COLO668 (cell line): ENCODE results near the gene PPP1R3D.

Experiments used
- DNase-seq: peaks from one replicate; lab custom pipeline; 2025; ENCODE audit not compliant: unreplicated experiment; lab: John Stamatoyannopoulos, UW

PPP1R3D gene

DNA sequence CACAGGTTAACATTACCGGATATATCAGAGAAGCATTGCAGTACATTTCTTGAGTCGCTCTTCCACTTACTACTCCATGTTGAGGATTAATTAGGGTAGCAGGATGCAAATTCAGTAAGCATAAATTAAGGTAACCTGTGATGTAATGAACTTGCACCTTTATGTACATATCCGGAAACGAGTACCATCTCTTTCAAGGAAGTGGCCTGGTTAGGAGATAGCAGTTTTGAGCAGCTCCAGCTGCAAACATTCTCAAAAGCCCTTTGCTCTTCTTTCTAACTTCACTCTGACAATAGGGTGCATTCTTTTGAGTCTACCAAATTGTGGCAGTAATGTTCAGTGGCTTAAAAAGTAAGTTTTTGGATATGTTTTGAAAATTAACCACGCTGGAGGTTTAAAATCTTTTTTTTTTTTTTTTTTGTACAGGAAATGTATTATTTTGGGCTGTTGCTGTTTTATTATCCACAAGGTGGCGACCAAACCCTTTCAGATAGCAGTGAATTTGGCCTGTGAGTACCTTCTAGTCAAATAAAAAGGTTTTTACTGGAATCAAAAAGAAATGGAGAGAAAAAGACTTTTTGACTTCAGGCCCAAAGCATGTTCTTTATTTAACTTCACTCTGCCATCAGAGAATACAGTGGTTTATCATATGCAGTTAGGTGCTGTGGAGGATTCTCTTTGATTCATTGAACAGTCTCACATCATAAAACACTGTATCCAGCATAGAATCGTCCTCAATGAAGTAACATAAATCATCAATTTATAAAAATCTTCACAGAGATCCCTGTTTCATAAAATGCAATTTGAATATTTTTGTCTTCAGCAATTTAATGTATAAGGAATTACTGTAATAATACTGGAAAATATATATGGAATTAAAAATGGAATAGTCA lies 9.0 kb upstream of the PPP1R3D start:
- DNase-seq: peak; percentile 20

DNA sequence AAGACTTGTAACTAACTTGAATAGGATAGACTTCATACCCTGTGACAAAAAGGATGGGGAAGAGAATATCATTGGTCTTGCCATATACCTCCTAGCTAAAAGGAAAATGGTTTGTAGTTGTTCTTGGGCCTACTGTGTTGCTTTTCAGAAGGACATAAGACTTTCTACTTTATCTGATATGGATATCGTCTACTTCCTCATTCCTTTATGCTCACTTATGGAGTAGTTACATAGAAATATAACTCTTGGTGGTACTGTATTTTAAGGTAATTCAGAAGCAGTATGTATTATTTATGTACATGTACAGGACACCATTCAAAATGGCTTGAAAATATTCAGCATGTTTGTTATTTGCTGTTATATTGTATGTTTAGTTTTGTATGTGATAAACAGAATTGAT lies 8.1 kb upstream of the PPP1R3D start:
- DNase-seq: no peak

DNA sequence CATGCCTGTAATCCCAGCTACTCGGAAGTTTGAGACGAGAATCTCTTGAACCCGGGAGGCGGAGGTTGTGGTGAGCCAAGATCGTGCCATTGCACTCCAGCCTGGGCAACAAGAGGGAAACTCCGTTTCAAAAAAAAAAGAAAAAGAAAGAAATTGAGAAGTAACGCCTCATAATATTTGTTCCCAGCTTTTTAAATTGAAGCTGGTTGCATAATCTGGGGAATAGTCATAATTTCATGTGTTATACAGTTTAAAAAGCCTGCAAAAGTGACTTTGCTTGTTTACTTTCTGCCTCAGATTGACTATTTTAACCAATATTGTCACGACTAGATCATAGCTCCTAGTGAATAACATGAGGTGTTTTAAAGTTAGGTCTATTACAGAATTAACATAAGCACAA lies 7.3 kb upstream of the PPP1R3D start:
- no peak for DNase-seq

- DNase-seq: no peak
Observed at GRCh38 chr20:59945731-59946130, 5.6 kb upstream of the PPP1R3D start.

DNA sequence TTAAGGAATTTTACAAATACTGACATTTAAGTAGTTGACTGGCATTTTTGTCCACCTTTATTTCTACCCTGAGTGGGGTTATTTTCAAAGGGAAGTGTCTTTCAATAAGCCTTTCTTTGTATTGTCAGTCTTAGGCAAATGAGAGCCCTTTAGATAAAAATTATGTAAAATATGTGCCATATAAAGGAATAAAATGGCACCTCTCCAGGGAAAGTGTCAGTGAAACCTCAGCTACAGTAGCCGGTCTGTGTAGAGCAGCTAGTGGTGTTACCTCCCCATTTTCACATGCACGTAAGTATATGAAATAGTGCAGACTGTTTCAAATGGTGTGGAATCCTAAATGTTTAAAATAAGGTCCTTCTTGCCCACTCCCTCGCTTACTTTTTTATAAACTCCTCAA lies 5.1 kb upstream of the PPP1R3D start:
- DNase-seq: no peak

- DNase-seq: no peak
Observed at GRCh38 chr20:59944726-59945125, 4.6 kb upstream of the PPP1R3D start.

DNA sequence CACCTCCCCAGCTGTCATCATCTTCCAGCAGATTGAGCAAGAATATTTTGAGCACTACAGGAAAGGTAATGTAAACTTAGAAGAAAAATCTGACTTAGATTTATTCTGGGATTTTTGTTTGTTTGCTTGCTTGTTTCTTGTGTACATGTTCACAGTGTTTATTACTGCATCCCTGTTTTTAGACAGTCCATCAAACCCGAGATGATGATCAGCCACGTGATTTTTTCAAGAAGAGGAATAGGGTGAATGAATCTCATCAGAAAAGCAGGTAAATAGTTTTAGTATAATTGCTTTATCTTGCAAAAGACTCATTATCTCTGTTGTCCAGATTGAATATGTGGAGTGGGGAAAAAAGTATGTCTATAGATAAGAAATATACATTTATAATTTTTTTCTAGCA lies 2.1 kb upstream of the PPP1R3D start:
- DNase-seq: no peak

DNA sequence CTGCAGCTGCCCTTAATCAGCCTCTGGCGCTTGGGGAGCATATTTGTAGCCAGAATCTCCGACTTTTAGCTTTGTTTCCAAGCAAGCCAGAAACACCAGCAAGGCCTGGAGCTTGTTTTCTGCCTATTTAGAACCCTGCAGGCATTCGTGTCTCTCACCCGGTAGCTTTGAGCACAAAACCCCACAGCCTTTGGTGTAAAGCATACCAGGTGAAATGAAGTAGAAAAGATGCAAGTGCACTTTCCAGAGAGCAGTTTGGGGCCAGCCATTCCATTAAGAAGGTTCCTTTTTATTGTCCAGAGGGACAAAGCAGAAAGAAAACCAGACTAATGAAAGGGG lies 820 bp upstream of the PPP1R3D start:
- no peak for DNase-seq

- no peak for DNase-seq
Observed at GRCh38 chr20:59939879-59940128, 301 bp downstream of the PPP1R3D start.

DNA sequence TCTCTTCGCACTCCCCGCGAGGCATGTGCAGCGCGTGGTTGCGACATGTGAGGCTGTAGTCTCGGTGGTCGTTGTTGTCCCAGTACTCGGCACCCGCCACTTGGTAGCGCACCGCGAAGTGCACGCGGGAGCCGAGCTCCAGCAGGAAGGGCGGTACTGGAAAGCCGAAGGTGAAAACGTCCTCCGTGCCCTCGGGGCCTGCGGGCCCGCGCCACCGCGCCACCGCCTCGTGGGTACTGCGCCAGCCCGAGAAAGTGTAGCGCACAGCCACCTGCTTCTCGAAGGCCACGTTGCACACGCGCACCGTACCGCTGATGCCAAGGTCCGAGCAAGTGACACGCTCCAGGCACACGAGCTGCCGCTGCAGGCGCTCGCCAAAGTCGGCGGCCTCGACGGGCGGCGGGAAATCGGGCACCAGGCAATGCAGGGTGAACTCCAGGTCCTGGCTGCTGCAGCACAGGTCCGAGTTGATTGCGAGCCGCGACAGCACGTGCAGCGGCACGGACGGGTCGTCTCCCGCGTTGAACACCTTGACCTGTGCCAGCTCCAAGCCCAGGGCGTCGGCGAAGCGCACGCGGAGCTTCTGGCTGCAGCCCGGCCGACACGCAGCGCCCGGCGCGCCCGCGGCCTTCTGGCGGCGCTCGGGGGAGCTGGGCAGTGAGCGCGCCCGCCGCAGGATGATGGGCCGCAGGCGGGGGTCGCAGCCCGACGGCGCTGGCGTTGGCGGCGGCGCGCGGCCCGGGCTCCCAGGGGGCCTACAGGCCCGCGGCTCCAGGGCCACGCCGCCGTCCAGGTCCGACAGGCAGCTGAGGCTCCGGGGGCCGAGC lies 840 bp downstream of the PPP1R3D start:
- peak; percentile 80 for DNase-seq

GRCh38 chr20:59938696-59939051 lies 1.4 kb downstream of the PPP1R3D start:
- no peak for DNase-seq

DNA sequence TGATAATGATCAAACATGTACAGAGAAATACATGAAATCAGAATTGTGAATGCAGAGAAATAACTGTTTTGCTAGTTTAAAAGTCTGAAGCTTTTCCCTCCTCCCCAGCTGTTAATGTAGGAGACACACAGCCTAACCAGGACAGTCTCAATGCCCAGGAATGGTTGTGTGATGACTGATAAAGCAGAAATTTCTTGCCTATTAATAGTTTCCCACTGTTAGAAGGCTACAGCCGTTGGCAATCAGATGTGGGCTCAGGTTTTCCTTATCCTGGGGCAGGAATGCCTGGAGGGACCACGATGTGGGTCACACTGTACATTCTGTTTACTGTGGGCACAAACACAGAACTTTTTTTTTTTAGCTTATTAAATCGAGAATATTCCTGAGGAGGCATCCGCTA lies 1.9 kb downstream of the PPP1R3D start:
- DNase-seq: no peak

GRCh38 chr20:59937150-59937549 lies 3.0 kb downstream of the PPP1R3D start:
- no peak for DNase-seq

DNA sequence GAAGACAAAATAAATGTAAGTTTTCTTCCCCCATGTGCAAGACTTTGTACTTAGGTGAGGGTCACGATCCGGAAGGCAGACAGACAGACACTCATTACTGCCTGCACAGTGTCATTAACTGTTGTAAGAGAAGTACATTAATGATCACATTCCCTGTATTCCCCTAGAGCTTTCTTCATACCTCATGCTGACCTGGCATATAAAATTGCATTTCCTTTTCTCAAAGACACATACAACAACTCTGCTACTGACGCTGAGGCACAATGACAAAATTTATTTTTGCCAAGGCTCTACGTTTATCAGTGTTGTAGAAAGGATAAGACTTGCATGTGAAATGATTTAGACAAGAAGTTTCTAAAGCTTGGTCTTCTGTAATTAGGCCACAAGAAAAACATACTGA lies 3.7 kb downstream of the PPP1R3D start:
- no peak for DNase-seq

GRCh38 chr20:59935457-59936185 lies 4.5 kb downstream of the PPP1R3D start:
- no peak for DNase-seq

- DNase-seq: peak; percentile 22
Observed at GRCh38 chr20:59933849-59934585, 6.1 kb downstream of the PPP1R3D start.

GRCh38 chr20:59933296-59933848 lies 6.7 kb downstream of the PPP1R3D start, which contains the start of gene SYCP2:
Gene SYCP2, minus strand, starts transcription at chr20:59933637. Its CDS starts 11,224 bp downstream, at chr20:59922413.
- no peak for DNase-seq

- DNase-seq: no peak
Observed at GRCh38 chr20:59932616-59933295, 7.3 kb downstream of the PPP1R3D start.

DNA sequence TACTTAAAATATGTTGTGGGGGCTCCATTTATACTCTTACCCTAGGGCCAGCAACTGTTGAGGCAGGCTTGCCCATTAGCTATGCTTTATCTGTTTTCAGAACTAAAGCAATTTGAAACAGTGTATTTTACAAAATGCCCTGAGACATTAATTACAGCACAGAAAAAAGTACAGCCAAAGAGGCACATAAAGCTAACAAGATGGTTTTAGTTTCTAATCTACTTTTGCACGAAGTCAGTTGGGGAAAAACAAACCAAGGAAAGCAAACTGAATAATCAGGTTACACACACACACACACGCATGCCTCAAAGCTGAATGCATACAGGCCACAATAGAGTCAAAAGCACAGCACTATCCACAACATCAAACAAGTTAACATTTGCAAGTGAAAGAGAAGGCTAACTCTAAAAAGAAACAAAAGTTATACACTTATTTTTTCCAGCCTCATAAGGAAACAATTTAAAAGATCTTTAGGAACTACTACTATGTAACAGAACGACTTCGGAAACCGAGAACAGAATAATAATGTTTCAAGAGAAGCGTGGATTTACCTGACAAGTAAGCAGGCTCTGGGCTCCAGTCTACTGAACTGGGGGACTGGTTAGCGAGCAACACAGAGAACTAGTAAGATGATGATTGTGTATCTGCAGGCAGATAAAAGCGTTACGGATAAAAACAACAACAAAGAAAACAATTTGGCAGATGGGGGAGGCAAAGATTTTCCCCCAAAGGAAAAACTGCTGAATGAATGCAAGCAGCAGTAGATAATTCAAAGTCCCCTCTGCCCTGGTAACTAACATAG lies 8.4 kb downstream of the PPP1R3D start:
- DNase-seq: no peak

GRCh38 chr20:59925899-59926298 lies 14.2 kb downstream of the PPP1R3D start:
- no peak for DNase-seq
